HEK293 (cell line): Measurements from ENCODE around the gene ZNHIT1.

ENCODE experiments used
- EGR2 ChIP-seq: fragments of 450-650 bp; formaldehyde crosslinking; IDR thresholded peaks from 2 replicates; pipeline ENCODE4 v1.5.1; 2016; ENCODE audit warnings: low read depth, missing biosample characterization, missing genetic modification characterization
- HOXD13 ChIP-seq: sonication (generic); formaldehyde crosslinking; IDR thresholded peaks from 2 replicates; pipeline ENCODE4 v1.8.0; 2022; ENCODE audit warnings: missing genetic modification reagents, borderline replicate concordance
- KLF7 ChIP-seq: fragments of 450-650 bp; formaldehyde crosslinking; IDR thresholded peaks from 2 replicates; pipeline ENCODE4 v1.5.1; 2016; ENCODE audit warnings: missing biosample characterization, missing genetic modification characterization, borderline replicate concordance
- PRDM1 ChIP-seq: fragments of 450-650 bp; formaldehyde crosslinking; IDR thresholded peaks from 2 replicates; pipeline ENCODE4; 2016; ENCODE audit warnings: missing biosample characterization, missing genetic modification characterization
- SP7 ChIP-seq: fragments of 450-650 bp; formaldehyde crosslinking; IDR thresholded peaks from 2 replicates; pipeline ENCODE4 v1.5.1; 2016; ENCODE audit warnings: missing biosample characterization, missing genetic modification characterization
- ZFP37 ChIP-seq: fragments of 450-650 bp; formaldehyde crosslinking; IDR thresholded peaks from 2 replicates; pipeline ENCODE4 v1.5.1; 2016; ENCODE audit warnings: missing biosample characterization, missing genetic modification characterization
- ZNF16 ChIP-seq: fragments of 450-650 bp; formaldehyde crosslinking; IDR thresholded peaks from 2 replicates; pipeline ENCODE4 v1.5.1; 2016; ENCODE audit warnings: low read depth, missing biosample characterization, missing genetic modification characterization
- ZNF292 ChIP-seq: fragments of 450-650 bp; formaldehyde crosslinking; IDR thresholded peaks from 2 replicates; pipeline ENCODE4 v1.5.1; 2016; ENCODE audit warnings: low read depth, missing biosample characterization, missing genetic modification characterization, borderline replicate concordance
- ZNF335 ChIP-seq: fragments of 450-650 bp; formaldehyde crosslinking; conservative IDR thresholded peaks from 2 replicates; pipeline ENCODE4 v1.5.1; 2016; ENCODE audit warnings: missing biosample characterization, missing genetic modification characterization
- ZNF404 ChIP-seq: fragments of 450-650 bp; formaldehyde crosslinking; IDR thresholded peaks from 2 replicates; pipeline ENCODE4 v1.5.1; 2017; ENCODE audit warnings: missing biosample characterization, missing genetic modification characterization
- ZNF792 ChIP-seq: fragments of 450-650 bp; formaldehyde crosslinking; IDR thresholded peaks from 2 replicates; pipeline ENCODE4 v1.5.1; 2016; ENCODE audit warnings: missing biosample characterization, missing genetic modification characterization
- ZNF830 ChIP-seq: fragments of 450-650 bp; IDR thresholded peaks from 2 replicates; pipeline ENCODE4 v1.5.0; 2018; ENCODE audit warnings: missing biosample characterization, missing genetic modification characterization, low read depth, mild to moderate bottlenecking, moderate library complexity
- TF ChIP-seq, protein P1 (sequence below): fragments of 450-650 bp; formaldehyde crosslinking; IDR thresholded peaks from 2 replicates; pipeline ENCODE4 v1.5.1; 2016; ENCODE audit warnings: missing biosample characterization, missing genetic modification characterization, borderline replicate concordance
- TF ChIP-seq, protein P2 (sequence below): fragments of 450-650 bp; formaldehyde crosslinking; IDR thresholded peaks from 2 replicates; pipeline ENCODE4 v1.5.1; 2016; ENCODE audit warnings: missing biosample characterization, missing genetic modification characterization
- TF ChIP-seq, protein P3 (sequence below): fragments of 450-650 bp; formaldehyde crosslinking; IDR thresholded peaks from 2 replicates; pipeline ENCODE4 v1.5.1; 2016; ENCODE audit warnings: missing biosample characterization, missing genetic modification characterization, low read depth
- TF ChIP-seq, protein P4 (sequence below): fragments of 450-650 bp; formaldehyde crosslinking; IDR thresholded peaks from 2 replicates; pipeline ENCODE4 v1.5.1; 2016; ENCODE audit warnings: missing biosample characterization, missing genetic modification characterization
- TF ChIP-seq, protein P5 (sequence below): fragments of 450-650 bp; formaldehyde crosslinking; IDR thresholded peaks from 2 replicates; pipeline ENCODE4 v1.5.1; 2016; ENCODE audit warnings: missing biosample characterization, missing genetic modification characterization
- TF ChIP-seq, protein P6 (sequence below): fragments of 450-650 bp; formaldehyde crosslinking; IDR thresholded peaks from 2 replicates; pipeline ENCODE4 v1.5.1; 2016; ENCODE audit warnings: missing biosample characterization, missing genetic modification characterization
- TF ChIP-seq, protein P7 (sequence below): fragments of 450-650 bp; formaldehyde crosslinking; IDR thresholded peaks from 2 replicates; pipeline ENCODE4 v1.5.1; 2016; ENCODE audit warnings: missing biosample characterization, missing genetic modification characterization
- TF ChIP-seq, protein P8 (sequence below): fragments of 450-650 bp; formaldehyde crosslinking; IDR thresholded peaks from 2 replicates; pipeline ENCODE4 v1.5.0; 2017; ENCODE audit warnings: missing biosample characterization, missing genetic modification characterization, borderline replicate concordance

Gene ZNHIT1

DNA sequence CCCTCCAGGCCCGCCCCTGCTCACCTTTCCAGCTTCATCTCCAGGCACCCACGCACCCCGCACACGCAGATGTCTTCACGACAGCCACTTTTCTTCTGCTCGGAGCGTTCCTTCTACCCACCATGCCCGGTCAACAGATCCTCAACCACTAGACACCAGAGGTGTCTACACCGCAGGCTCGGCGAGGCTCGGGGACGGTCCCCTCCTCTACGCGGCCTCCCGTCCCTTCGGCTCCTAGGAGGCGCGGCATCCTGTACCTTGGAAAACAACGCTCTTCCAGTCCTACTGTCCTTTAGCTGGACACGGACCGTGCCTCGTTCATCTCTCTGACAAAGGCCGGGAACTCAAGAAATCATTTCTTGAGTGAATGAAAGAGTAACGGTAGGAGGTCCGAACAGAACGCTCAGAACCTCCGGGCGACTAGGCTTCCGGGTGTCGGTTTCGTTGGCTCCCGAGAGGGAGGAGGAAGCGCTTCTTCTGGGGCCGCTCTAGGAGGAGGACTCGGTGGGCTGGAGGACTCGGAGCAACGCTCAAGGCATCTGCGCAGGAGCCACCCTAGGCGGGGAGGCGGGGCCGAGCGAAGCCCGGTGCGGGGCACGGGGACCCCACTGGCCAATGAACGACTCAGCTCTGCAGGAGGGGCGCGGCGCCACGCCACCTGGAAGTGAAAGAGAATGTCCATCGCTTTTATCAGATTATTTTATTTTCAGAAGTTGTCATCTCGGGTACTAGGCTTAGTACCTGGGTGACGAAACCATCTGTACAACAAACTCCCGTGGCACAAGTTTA, 34.1 kb downstream of the ZNHIT1 start (continued):
- TF ChIP-seq, protein P1, sequence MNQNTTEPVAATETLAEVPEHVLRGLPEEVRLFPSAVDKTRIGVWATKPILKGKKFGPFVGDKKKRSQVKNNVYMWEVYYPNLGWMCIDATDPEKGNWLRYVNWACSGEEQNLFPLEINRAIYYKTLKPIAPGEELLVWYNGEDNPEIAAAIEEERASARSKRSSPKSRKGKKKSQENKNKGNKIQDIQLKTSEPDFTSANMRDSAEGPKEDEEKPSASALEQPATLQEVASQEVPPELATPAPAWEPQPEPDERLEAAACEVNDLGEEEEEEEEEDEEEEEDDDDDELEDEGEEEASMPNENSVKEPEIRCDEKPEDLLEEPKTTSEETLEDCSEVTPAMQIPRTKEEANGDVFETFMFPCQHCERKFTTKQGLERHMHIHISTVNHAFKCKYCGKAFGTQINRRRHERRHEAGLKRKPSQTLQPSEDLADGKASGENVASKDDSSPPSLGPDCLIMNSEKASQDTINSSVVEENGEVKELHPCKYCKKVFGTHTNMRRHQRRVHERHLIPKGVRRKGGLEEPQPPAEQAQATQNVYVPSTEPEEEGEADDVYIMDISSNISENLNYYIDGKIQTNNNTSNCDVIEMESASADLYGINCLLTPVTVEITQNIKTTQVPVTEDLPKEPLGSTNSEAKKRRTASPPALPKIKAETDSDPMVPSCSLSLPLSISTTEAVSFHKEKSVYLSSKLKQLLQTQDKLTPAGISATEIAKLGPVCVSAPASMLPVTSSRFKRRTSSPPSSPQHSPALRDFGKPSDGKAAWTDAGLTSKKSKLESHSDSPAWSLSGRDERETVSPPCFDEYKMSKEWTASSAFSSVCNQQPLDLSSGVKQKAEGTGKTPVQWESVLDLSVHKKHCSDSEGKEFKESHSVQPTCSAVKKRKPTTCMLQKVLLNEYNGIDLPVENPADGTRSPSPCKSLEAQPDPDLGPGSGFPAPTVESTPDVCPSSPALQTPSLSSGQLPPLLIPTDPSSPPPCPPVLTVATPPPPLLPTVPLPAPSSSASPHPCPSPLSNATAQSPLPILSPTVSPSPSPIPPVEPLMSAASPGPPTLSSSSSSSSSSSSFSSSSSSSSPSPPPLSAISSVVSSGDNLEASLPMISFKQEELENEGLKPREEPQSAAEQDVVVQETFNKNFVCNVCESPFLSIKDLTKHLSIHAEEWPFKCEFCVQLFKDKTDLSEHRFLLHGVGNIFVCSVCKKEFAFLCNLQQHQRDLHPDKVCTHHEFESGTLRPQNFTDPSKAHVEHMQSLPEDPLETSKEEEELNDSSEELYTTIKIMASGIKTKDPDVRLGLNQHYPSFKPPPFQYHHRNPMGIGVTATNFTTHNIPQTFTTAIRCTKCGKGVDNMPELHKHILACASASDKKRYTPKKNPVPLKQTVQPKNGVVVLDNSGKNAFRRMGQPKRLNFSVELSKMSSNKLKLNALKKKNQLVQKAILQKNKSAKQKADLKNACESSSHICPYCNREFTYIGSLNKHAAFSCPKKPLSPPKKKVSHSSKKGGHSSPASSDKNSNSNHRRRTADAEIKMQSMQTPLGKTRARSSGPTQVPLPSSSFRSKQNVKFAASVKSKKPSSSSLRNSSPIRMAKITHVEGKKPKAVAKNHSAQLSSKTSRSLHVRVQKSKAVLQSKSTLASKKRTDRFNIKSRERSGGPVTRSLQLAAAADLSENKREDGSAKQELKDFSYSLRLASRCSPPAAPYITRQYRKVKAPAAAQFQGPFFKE (tag by site-specific recombination) = no peak
- TF ChIP-seq, protein P2, sequence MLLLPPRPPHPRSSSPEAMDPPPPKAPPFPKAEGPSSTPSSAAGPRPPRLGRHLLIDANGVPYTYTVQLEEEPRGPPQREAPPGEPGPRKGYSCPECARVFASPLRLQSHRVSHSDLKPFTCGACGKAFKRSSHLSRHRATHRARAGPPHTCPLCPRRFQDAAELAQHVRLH (tag by site-specific recombination) = no peak
- TF ChIP-seq SP7 (tag by site-specific recombination) (no peak), ZNF16 (no peak), ZNF792 (tag by site-specific recombination) (no peak), KLF7 (tag by site-specific recombination) (no peak), EGR2 (tag by site-specific recombination) (peak; percentile 82), ZNF404 (tag by site-specific recombination) (no peak), ZNF830 (tag by site-specific recombination) (no peak), PRDM1 (no peak), ZNF335 (tag by site-specific recombination) (peak; percentile 68; the same call in 1 of the 2 replicates), HOXD13 (CRISPR knock-in tag) (no peak), ZFP37 (0 out of 2 replicates have a peak, but pooled peaks have one; percentile 31), ZNF292 (no peak)
- TF ChIP-seq, protein P3, sequence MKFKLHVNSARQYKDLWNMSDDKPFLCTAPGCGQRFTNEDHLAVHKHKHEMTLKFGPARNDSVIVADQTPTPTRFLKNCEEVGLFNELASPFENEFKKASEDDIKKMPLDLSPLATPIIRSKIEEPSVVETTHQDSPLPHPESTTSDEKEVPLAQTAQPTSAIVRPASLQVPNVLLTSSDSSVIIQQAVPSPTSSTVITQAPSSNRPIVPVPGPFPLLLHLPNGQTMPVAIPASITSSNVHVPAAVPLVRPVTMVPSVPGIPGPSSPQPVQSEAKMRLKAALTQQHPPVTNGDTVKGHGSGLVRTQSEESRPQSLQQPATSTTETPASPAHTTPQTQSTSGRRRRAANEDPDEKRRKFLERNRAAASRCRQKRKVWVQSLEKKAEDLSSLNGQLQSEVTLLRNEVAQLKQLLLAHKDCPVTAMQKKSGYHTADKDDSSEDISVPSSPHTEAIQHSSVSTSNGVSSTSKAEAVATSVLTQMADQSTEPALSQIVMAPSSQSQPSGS = no peak
- TF ChIP-seq, protein P4, sequence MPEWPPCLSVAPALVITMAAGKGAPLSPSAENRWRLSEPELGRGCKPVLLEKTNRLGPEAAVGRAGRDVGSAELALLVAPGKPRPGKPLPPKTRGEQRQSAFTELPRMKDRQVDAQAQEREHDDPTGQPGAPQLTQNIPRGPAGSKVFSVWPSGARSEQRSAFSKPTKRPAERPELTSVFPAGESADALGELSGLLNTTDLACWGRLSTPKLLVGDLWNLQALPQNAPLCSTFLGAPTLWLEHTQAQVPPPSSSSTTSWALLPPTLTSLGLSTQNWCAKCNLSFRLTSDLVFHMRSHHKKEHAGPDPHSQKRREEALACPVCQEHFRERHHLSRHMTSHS = no peak
- TF ChIP-seq, protein P5, sequence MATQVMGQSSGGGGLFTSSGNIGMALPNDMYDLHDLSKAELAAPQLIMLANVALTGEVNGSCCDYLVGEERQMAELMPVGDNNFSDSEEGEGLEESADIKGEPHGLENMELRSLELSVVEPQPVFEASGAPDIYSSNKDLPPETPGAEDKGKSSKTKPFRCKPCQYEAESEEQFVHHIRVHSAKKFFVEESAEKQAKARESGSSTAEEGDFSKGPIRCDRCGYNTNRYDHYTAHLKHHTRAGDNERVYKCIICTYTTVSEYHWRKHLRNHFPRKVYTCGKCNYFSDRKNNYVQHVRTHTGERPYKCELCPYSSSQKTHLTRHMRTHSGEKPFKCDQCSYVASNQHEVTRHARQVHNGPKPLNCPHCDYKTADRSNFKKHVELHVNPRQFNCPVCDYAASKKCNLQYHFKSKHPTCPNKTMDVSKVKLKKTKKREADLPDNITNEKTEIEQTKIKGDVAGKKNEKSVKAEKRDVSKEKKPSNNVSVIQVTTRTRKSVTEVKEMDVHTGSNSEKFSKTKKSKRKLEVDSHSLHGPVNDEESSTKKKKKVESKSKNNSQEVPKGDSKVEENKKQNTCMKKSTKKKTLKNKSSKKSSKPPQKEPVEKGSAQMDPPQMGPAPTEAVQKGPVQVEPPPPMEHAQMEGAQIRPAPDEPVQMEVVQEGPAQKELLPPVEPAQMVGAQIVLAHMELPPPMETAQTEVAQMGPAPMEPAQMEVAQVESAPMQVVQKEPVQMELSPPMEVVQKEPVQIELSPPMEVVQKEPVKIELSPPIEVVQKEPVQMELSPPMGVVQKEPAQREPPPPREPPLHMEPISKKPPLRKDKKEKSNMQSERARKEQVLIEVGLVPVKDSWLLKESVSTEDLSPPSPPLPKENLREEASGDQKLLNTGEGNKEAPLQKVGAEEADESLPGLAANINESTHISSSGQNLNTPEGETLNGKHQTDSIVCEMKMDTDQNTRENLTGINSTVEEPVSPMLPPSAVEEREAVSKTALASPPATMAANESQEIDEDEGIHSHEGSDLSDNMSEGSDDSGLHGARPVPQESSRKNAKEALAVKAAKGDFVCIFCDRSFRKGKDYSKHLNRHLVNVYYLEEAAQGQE = no peak
- TF ChIP-seq, protein P6, sequence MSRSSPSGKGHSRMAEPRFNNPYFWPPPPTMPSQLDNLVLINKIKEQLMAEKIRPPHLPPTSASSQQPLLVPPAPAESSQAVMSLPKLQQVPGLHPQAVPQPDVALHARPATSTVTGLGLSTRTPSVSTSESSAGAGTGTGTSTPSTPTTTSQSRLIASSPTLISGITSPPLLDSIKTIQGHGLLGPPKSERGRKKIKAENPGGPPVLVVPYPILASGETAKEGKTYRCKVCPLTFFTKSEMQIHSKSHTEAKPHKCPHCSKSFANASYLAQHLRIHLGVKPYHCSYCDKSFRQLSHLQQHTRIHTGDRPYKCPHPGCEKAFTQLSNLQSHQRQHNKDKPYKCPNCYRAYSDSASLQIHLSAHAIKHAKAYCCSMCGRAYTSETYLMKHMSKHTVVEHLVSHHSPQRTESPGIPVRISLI (tag by site-specific recombination) = no peak
- TF ChIP-seq, protein P7, sequence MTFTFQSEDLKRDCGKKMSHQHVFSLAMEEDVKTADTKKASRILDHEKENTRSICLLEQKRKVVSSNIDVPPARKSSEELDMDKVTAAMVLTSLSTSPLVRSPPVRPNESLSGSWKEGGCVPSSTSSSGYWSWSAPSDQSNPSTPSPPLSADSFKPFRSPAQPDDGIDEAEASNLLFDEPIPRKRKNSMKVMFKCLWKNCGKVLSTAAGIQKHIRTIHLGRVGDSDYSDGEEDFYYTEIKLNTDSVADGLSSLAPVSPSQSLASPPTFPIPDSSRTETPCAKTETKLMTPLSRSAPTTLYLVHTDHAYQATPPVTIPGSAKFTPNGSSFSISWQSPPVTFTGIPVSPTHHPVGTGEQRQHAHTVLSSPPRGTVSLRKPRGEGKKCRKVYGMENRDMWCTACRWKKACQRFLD (tag by site-specific recombination) = no peak
- TF ChIP-seq, protein P8, sequence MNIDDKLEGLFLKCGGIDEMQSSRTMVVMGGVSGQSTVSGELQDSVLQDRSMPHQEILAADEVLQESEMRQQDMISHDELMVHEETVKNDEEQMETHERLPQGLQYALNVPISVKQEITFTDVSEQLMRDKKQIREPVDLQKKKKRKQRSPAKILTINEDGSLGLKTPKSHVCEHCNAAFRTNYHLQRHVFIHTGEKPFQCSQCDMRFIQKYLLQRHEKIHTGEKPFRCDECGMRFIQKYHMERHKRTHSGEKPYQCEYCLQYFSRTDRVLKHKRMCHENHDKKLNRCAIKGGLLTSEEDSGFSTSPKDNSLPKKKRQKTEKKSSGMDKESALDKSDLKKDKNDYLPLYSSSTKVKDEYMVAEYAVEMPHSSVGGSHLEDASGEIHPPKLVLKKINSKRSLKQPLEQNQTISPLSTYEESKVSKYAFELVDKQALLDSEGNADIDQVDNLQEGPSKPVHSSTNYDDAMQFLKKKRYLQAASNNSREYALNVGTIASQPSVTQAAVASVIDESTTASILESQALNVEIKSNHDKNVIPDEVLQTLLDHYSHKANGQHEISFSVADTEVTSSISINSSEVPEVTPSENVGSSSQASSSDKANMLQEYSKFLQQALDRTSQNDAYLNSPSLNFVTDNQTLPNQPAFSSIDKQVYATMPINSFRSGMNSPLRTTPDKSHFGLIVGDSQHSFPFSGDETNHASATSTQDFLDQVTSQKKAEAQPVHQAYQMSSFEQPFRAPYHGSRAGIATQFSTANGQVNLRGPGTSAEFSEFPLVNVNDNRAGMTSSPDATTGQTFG (tag by site-specific recombination) = no peak
